ENCODE data around the gene GALNT9. TPM values are rescaled to one million over a fixed set of nuclear protein-coding genes. Genes with fewer than 3 reads are reported as not detected.
"Not testable (repeated sequence)": the region's sequence is repeated elsewhere in the genome, so short reads cannot be mapped to it uniquely, and the experiment has no call there.

Gene GALNT9
- total RNA-seq, 1 donor from 2014 or later, result not detected

- Histone ChIP-seq H3K79me2 (ENCODE audit: low read depth) (no peaks in the 10 kb centered on the region), H3K36me3 (no peaks in the 10 kb centered on the region), H3K27me3 (no peaks in the 10 kb centered on the region), H3K9me3 (ENCODE audit: low read depth) (no peaks in the 10 kb centered on the region), H3K9ac (no peak overlapping the region), H3K4me1 (no peaks in the 10 kb centered on the region), H3F3A (ENCODE audit: low read depth) (peaks cover 12% of the 10 kb centered on the region), H3K27ac (no peak overlapping the region), H3K4me3 (no peak overlapping the region), H3K4me2 (no peak overlapping the region), H2AFZ (replicated peaks) (no peak overlapping the region), H4K20me1 (ENCODE audit: low read depth) (peaks cover 9% of the 10 kb centered on the region)
- Mint-ChIP-seq H3K27me3 (ENCODE audit: insufficient read depth, low read depth) (peaks cover 2% of the 10 kb centered on the region), H3K9me3 (no peaks in the 10 kb centered on the region), H3K4me1 (peaks cover 3% of the 10 kb centered on the region), H3K4me3 (no peak overlapping the region), H3K27ac (no peak overlapping the region), H3K36me3 (peaks cover 3% of the 10 kb centered on the region)
- TF ChIP-seq CTCF (IDR thresholded peaks at IDR 0.05) (no peak), EZH2 (IDR thresholded peaks at IDR 0.05) (no peak), EZH2phosphoT487 (IDR thresholded peaks at IDR 0.05) (no peak)
- DNase-seq (ENCODE audit: low spot score), result no peak
These were observed 178.1 kb downstream of the GALNT9 start for GRCh38 chr12:132151145-132151765.

DNA sequence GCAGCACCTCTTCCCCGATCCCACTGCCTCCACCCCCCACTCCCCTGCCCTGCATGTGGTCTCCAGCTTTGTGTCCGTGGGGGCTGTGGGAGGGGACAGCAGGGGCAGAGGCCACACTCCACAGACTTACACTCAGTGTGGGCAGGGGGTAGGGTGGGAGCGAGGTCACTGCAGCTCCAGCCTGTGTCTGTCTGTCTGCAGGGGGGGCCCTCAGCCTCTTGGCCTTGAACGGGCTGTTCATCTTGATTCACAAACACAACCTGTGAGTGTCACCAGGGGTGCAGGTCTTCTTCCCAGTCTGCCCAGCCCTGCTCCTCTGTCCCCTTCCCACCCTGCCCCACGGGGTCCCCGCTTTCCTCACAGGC is 178.6 kb downstream of the GALNT9 start:
- Histone ChIP-seq H3K4me3 (no peak overlapping the region), H4K20me1 (ENCODE audit: low read depth) (peaks cover 9% of the 10 kb centered on the region), H2AFZ (replicated peaks) (no peak overlapping the region), H3K9ac (no peak overlapping the region), H3K36me3 (no peaks in the 10 kb centered on the region), H3K27me3 (no peaks in the 10 kb centered on the region), H3K27ac (no peak overlapping the region), H3K79me2 (ENCODE audit: low read depth) (peaks cover 2% of the 10 kb centered on the region), H3K4me1 (no peaks in the 10 kb centered on the region), H3K9me3 (ENCODE audit: low read depth) (no peaks in the 10 kb centered on the region), H3F3A (ENCODE audit: low read depth) (peaks cover 7% of the 10 kb centered on the region), H3K4me2 (no peak overlapping the region)
- Mint-ChIP-seq H3K27ac (no peak overlapping the region), H3K36me3 (peaks cover 5% of the 10 kb centered on the region), H3K9me3 (no peaks in the 10 kb centered on the region), H3K27me3 (ENCODE audit: insufficient read depth, low read depth) (peaks cover 3% of the 10 kb centered on the region), H3K4me3 (no peak overlapping the region), H3K4me1 (peaks cover 8% of the 10 kb centered on the region)
- TF ChIP-seq EZH2 (IDR thresholded peaks at IDR 0.05), result no peak
- no peak for TF ChIP-seq EZH2phosphoT487 (IDR thresholded peaks at IDR 0.05)
- no peak for TF ChIP-seq CTCF (IDR thresholded peaks at IDR 0.05)
- DNase-seq (ENCODE audit: low spot score), result no peak

- H3K27me3 ChIP-seq, result not testable (repeated sequence)
These were observed 179.9 kb downstream of the GALNT9 start for GRCh38 chr12:132149526-132149925.

GRCh38 chr12:132148368-132149045 is 180.9 kb downstream of the GALNT9 start:
- no peak overlapping the region for H3K4me3 Mint-ChIP-seq
- H3K4me1 Mint-ChIP-seq, result peaks cover 16% of the 10 kb centered on the region
- DNase-seq (ENCODE audit: low spot score), result no peak
- H3K36me3 Mint-ChIP-seq, result peaks cover 5% of the 10 kb centered on the region
- H3K27me3 Mint-ChIP-seq (ENCODE audit: insufficient read depth, low read depth), result peaks cover 2% of the 10 kb centered on the region
- H3K9me3 Mint-ChIP-seq, result no peaks in the 10 kb centered on the region
- Histone ChIP-seq H3K9ac (no peak overlapping the region), H3K4me1 (no peaks in the 10 kb centered on the region), H3K79me2 (ENCODE audit: low read depth) (peaks cover 19% of the 10 kb centered on the region), H3K27ac (no peak overlapping the region), H3F3A (ENCODE audit: low read depth) (no peaks in the 10 kb centered on the region), H4K20me1 (ENCODE audit: low read depth) (peaks cover 8% of the 10 kb centered on the region), H3K4me3 (no peak overlapping the region), H3K27me3 (no peaks in the 10 kb centered on the region), H3K4me2 (no peak overlapping the region), H2AFZ (replicated peaks) (no peak overlapping the region), H3K9me3 (ENCODE audit: low read depth) (no peaks in the 10 kb centered on the region), H3K36me3 (no peaks in the 10 kb centered on the region)
- H3K27ac Mint-ChIP-seq, result no peak overlapping the region
- no peak for TF ChIP-seq EZH2phosphoT487 (IDR thresholded peaks at IDR 0.05)
- TF ChIP-seq CTCF (IDR thresholded peaks at IDR 0.05), result no peak
- no peak for TF ChIP-seq EZH2 (IDR thresholded peaks at IDR 0.05)

More at GRCh38 chr12:132149526-132149925, 179.9 kb downstream of the GALNT9 start:
- H3K9ac ChIP-seq; H3K27me3 Mint-ChIP-seq (ENCODE audit: insufficient read depth, low read depth); DNase-seq (ENCODE audit: low spot score); H3K27ac ChIP-seq; H3K4me2 ChIP-seq; H3F3A ChIP-seq (ENCODE audit: low read depth); H3K9me3 ChIP-seq (ENCODE audit: low read depth); H3K36me3 ChIP-seq; H4K20me1 ChIP-seq (ENCODE audit: low read depth); H3K4me3 ChIP-seq; H3K4me1 ChIP-seq; H3K9me3 Mint-ChIP-seq; H2AFZ ChIP-seq (replicated peaks); H3K36me3 Mint-ChIP-seq; H3K27ac Mint-ChIP-seq; H3K4me3 Mint-ChIP-seq: not testable (repeated sequence)
- peaks cover 16% of the 10 kb centered on the region for H3K4me1 Mint-ChIP-seq
- H3K79me2 ChIP-seq (ENCODE audit: low read depth), result peaks cover 14% of the 10 kb centered on the region
